ENCODE results near the gene MRPS31.

DNA sequence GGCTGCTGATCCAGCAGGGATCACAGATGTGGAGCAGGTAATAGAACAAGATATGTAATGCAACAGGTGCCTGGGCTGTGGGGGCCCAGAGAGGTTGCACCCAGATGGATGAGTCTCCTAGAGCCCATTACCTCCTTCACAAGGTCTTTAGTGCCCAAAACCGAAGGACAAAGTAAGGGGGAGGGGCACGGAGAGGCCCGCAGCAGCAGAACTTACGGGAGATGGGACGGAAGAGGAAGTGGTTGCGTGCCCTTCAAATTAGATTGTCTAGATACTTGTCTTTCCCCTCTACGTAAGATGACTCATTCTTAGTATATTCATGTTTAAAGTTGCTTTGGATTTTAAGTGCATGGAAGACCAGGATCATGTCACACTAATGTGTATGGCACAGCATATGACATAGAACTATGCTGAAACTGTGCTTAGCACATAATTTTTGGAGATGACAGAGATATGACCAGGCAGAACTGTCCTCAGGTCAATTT lies 5.7 kb upstream of the MRPS31 start:
- TF ChIP-seq GATA3 (IDR thresholded peaks at IDR 0.05; ENCODE audit: low read depth, low read length) (no peak), GATA2 (IDR thresholded peaks at IDR 0.05; ENCODE audit: low read depth, low read length) (no peak)
